ENCODE data around the gene CMBL. TPM values are rescaled to one million over a fixed set of nuclear protein-coding genes. Genes with fewer than 3 reads are reported as not detected.
A peak's percentile ranks its signal among the peaks of the same experiment; 100 is the strongest.

The CMBL gene
- total and polyA plus RNA-seq, 2 experiments from 2014 or later, result 20.8 to 24.1 TPM

GRCh38 chr5:10353241-10354047 lies 45.7 kb upstream of the CMBL start, which contains the start of gene MARCHF6:
Gene MARCHF6, plus strand, starts transcription at chr5:10353695. Its CDS starts 204 bp downstream, at chr5:10353899.
- Histone ChIP-seq H3K9me2 (replicated peaks; ENCODE audit: insufficient read depth) (no peaks in the 10 kb centered on the region), H3K9me3 (ENCODE audit: low read depth) (no peaks in the 10 kb centered on the region), H3K27ac (peak within 1 kb of the TSS; percentile 96), H3K27me3 (no peaks in the 10 kb centered on the region), H3K4me1 (ENCODE audit: insufficient read depth) (peaks cover 24% of the 10 kb centered on the region), H2AFZ (peak within 1 kb of the TSS; percentile 69), H3K79me2 (peaks cover 49% of the 10 kb centered on the region), H3K4me2 (peak within 1 kb of the TSS; percentile 83), H4K20me1 (ENCODE audit: insufficient read depth, poor library complexity, severe bottlenecking) (peaks cover 41% of the 10 kb centered on the region), H3K4me3 (peak within 1 kb of the TSS; percentile 73), H3K36me3 (replicated peaks; ENCODE audit: insufficient read depth, low read depth) (no peaks in the 10 kb centered on the region)
- under 1% methylated on average over 25 of the region's 92 CpGs for WGBS (ENCODE audit: low lambda C conversion rate, missing lambda C conversion rate)
- DNase-seq (ENCODE audit: low spot score), result peak; percentile 99
- TF ChIP-seq, protein P1, sequence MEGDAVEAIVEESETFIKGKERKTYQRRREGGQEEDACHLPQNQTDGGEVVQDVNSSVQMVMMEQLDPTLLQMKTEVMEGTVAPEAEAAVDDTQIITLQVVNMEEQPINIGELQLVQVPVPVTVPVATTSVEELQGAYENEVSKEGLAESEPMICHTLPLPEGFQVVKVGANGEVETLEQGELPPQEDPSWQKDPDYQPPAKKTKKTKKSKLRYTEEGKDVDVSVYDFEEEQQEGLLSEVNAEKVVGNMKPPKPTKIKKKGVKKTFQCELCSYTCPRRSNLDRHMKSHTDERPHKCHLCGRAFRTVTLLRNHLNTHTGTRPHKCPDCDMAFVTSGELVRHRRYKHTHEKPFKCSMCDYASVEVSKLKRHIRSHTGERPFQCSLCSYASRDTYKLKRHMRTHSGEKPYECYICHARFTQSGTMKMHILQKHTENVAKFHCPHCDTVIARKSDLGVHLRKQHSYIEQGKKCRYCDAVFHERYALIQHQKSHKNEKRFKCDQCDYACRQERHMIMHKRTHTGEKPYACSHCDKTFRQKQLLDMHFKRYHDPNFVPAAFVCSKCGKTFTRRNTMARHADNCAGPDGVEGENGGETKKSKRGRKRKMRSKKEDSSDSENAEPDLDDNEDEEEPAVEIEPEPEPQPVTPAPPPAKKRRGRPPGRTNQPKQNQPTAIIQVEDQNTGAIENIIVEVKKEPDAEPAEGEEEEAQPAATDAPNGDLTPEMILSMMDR (IDR thresholded peaks at IDR 0.05; ENCODE audit: poor library complexity), result no peak
- TF ChIP-seq EZH2 (IDR thresholded peaks at IDR 0.05; ENCODE audit: borderline replicate concordance) (no peak), EZH2phosphoT487 (IDR thresholded peaks at IDR 0.05; ENCODE audit: low read depth, severe bottlenecking, unreplicated experiment) (no peak)

DNA sequence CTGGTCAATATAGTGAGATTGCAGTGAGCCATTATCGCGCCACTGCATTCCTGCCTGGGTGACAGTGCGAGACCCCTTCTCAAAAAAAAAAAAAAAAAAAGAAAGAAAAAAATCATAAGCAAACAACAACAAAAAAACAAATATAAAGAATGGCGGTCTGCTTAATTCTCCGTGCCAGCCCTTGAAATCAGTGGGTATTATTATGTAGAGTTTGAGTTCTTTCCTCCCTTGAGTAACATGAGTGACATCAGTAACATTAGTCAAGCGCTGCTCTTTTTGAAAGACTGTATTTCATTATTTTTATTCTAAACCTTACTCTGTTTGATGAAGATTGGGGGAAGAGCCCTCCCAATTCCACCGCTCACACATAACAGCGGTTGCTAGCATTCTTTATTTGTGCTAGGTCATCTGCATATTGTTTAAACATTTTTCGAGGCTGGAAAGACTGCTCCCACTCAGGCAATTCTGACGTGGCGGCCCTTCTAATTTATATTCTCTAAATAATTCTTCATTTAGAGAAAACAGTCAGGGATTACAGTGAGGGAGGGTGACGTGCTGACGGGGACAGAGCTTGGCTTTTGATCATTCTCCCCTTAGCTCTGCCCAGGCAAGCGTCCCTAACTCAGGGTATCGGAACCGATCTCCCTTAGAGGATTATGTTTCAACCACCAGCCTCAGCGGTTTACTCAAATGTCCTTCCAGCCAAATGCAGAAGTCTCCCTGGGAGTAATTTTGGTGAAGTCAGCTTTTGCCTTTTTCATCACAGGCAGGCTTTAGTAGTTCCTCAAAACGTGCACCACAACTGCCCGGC lies 44.9 kb upstream of the CMBL start:
- TF ChIP-seq EZH2 (IDR thresholded peaks at IDR 0.05; ENCODE audit: borderline replicate concordance), result no peak
- TF ChIP-seq, protein P1 (IDR thresholded peaks at IDR 0.05; ENCODE audit: poor library complexity), result no peak
- no peak for TF ChIP-seq EZH2phosphoT487 (IDR thresholded peaks at IDR 0.05; ENCODE audit: low read depth, severe bottlenecking, unreplicated experiment)
- Histone ChIP-seq H3K4me2 (peak overlapping the region; percentile 83), H3K9me3 (ENCODE audit: low read depth) (no peaks in the 10 kb centered on the region), H3K27ac (peak overlapping the region; percentile 96), H3K79me2 (peaks cover 41% of the 10 kb centered on the region), H3K36me3 (replicated peaks; ENCODE audit: insufficient read depth, low read depth) (no peaks in the 10 kb centered on the region), H3K27me3 (no peaks in the 10 kb centered on the region), H4K20me1 (ENCODE audit: insufficient read depth, poor library complexity, severe bottlenecking) (peaks cover 33% of the 10 kb centered on the region), H3K4me1 (ENCODE audit: insufficient read depth) (peaks cover 24% of the 10 kb centered on the region), H2AFZ (peak overlapping the region; percentile 68), H3K4me3 (peak overlapping the region; percentile 51), H3K9me2 (replicated peaks; ENCODE audit: insufficient read depth) (no peaks in the 10 kb centered on the region)
- WGBS (ENCODE audit: low lambda C conversion rate, missing lambda C conversion rate), result 20% methylated on average over 19 of the region's 19 CpGs
- peak; percentile 33 for DNase-seq (ENCODE audit: low spot score)

DNA sequence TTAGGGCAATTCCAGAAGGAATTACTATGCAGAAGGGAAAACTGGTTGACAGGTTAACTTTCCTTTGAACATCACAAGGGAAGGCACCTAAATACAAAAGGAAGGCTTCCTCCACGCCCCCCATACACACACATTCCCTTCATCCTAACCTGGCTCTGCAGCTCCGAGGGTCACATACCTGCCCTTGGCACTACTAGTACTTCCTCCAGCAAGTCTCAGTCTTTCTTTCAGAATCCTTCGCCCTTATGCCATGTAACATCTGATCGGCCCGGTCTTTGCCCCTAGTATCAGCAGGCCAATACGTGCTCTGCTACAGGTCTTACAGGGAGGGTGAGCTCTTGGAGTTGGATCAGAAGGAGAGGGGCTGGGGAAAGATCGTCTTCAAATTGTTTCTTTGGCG lies 44.2 kb upstream of the CMBL start:
- H3K4me2 ChIP-seq, result peak overlapping the region; percentile 83
- H3K9me3 ChIP-seq (ENCODE audit: low read depth), result no peaks in the 10 kb centered on the region

More for the DNA sequence above, 44.2 kb upstream of the CMBL start:
- Histone ChIP-seq H3K4me3 (no peak overlapping the region), H3K36me3 (replicated peaks; ENCODE audit: insufficient read depth, low read depth) (no peaks in the 10 kb centered on the region), H3K27ac (peak overlapping the region; percentile 96), H2AFZ (no peak overlapping the region), H3K79me2 (peaks cover 34% of the 10 kb centered on the region), H3K27me3 (no peaks in the 10 kb centered on the region), H3K4me1 (ENCODE audit: insufficient read depth) (peaks cover 23% of the 10 kb centered on the region), H4K20me1 (ENCODE audit: insufficient read depth, poor library complexity, severe bottlenecking) (peaks cover 25% of the 10 kb centered on the region), H3K9me2 (replicated peaks; ENCODE audit: insufficient read depth) (no peaks in the 10 kb centered on the region)
- no peak for DNase-seq (ENCODE audit: low spot score)
- WGBS (ENCODE audit: low lambda C conversion rate, missing lambda C conversion rate), result 87% methylated on average over 8 of the region's 8 CpGs
- TF ChIP-seq, protein P1 (IDR thresholded peaks at IDR 0.05; ENCODE audit: poor library complexity), result no peak
- TF ChIP-seq EZH2 (IDR thresholded peaks at IDR 0.05; ENCODE audit: borderline replicate concordance), result no peak
- TF ChIP-seq EZH2phosphoT487 (IDR thresholded peaks at IDR 0.05; ENCODE audit: low read depth, severe bottlenecking, unreplicated experiment), result no peak
